Ishikawa (cell line): ENCODE measurements around the gene PCNA.

Experiments used
- CEBPB ChIP-seq: IDR thresholded peaks from 2 replicates; pipeline ENCODE4 v1.6.1; 2012
- EGR1 ChIP-seq: IDR thresholded peaks from 2 replicates; pipeline ENCODE4 v1.6.1; 2012
- EP300 ChIP-seq: IDR thresholded peaks from 2 replicates; pipeline ENCODE4 v1.6.1; 2012; ENCODE audit warnings: borderline replicate concordance
- FOXM1 ChIP-seq: IDR thresholded peaks from 2 replicates; pipeline ENCODE4 v1.6.1; 2012; ENCODE audit warnings: low read depth, borderline replicate concordance
- MAX ChIP-seq: IDR thresholded peaks from 2 replicates; pipeline ENCODE4 v1.6.1; 2012
- RAD21 ChIP-seq: IDR thresholded peaks from 2 replicates; pipeline ENCODE4 v1.6.1; 2012; ENCODE audit warnings: low read depth
- REST ChIP-seq: IDR thresholded peaks from 2 replicates; pipeline ENCODE4 v1.6.1; 2012; ENCODE audit warnings: low read depth, mild to moderate bottlenecking
- TAF1 ChIP-seq: IDR thresholded peaks from 2 replicates; pipeline ENCODE4 v1.6.1; 2012; ENCODE audit warnings: low read depth, mild to moderate bottlenecking
- TEAD4 ChIP-seq: IDR thresholded peaks from 2 replicates; pipeline ENCODE4 v1.6.1; 2012
- YY1 ChIP-seq: IDR thresholded peaks from 2 replicates; pipeline ENCODE4 v1.6.1; 2012; ENCODE audit warnings: low read depth
- ZBTB7A ChIP-seq: IDR thresholded peaks from 2 replicates; pipeline ENCODE4 v1.6.1; 2012; ENCODE audit warnings: low read depth
- TF ChIP-seq, protein P1 (sequence below): IDR thresholded peaks from 2 replicates; pipeline ENCODE4 v1.6.1; 2012

DNA sequence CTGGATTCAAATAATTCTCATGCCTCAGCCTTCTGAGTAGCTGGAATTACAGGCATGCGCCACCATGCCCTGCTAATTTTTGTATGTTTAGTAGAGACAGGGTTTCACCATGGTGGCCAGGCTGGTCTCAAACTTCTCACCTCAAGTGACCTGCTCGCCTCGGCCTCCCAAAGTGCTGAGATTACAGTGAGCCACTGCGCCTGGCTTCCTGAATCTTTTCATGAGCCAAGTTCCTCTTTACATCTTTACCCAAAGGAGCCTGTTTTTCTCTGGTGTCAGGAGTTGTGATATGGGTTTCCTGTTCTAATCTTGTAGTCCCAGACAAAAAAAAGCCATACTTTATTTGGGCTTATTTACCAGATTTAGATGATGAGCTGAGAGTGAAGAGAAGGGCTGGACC, 34.4 kb downstream of the PCNA start:
- TF ChIP-seq FOXM1 (no peak), YY1 (no peak), EP300 (no peak), EGR1 (no peak), TEAD4 (no peak), REST (no peak), ZBTB7A (no peak), CEBPB (no peak), RAD21 (no peak), TAF1 (no peak), MAX (no peak)
- TF ChIP-seq, protein P1, sequence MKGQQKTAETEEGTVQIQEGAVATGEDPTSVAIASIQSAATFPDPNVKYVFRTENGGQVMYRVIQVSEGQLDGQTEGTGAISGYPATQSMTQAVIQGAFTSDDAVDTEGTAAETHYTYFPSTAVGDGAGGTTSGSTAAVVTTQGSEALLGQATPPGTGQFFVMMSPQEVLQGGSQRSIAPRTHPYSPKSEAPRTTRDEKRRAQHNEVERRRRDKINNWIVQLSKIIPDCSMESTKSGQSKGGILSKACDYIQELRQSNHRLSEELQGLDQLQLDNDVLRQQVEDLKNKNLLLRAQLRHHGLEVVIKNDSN = no peak
